ENCODE data around the gene NHS. TPM values are rescaled to one million over a fixed set of nuclear protein-coding genes. Genes with fewer than 3 reads are reported as not detected.

The NHS gene
- total RNA-seq, 1 experiment from 2014 or later, result 2.2 TPM

DNA sequence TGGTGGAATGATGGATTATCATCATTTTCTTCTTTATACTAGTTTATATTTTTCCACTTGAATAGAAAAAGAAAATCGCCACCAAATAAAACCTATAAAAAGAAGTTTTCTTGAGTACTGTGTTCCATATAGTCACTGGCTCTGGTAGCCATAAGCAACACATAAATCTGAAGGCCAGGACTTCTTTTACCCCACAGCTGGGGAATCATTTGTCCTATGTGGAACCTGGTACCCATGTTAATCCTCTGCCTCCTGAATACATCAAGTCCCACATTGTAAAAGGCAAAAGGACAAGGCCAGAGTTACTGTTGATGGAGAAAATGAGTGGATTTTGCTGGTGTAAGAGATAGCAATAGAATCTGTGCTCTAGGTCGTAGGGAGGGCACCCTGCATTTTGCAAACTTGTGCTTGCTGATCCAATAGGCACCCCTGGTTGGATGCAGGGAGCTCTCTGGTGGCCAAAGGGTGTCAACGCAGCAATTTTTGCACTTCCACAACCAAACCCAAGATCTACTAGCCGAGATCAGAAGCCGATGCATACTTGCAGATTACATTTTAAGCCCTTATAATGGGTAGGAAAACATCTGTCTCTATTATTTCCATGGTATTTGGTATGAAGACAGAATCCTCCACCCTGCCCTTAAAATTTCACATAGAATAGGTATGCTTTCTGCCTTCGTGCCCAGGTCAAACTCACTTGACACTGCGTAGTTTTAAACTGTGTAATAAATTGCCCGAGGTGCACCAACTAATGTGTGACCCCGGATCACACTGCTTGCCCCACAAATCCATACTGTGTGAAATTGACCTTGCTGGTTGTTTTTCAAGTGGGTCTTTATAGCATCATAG is 216.1 kb downstream of the NHS start:
- intact Hi-C loops (cut with micrococcal nuclease; ENCODE audit: unreplicated experiment), result loop anchor here (1.0 kb wide), 4 partner anchors 56 to 349 kb away; no protein-coding TSS in a partner anchor
- POLR2A ChIA-PET, result no interaction called here
- CTCF ChIA-PET, result interaction anchor here (0.6 to 1.1 kb wide), 4 partner anchors 9 to 508 kb away, joined by 3 to 7 read pairs (median 4); no protein-coding TSS in a partner anchor
- no peaks in the 10 kb centered on the region for H3K36me3 ChIP-seq (ENCODE audit: control insufficient read depth, insufficient read depth, low read length)
- no peaks in the 10 kb centered on the region; the same call in 1 of the 2 replicates for H3K27me3 ChIP-seq (replicated peaks; ENCODE audit: control insufficient read depth, insufficient read depth, low read length)
- no TSS peak for BruUV-seq (replicated peaks)
- no peaks in the 10 kb centered on the region for H3K9me3 Mint-ChIP-seq (ENCODE audit: unreplicated experiment)
- H3K27me3 Mint-ChIP-seq (ENCODE audit: insufficient read depth, unreplicated experiment), result no peaks in the 10 kb centered on the region
- peaks cover 8% of the 10 kb centered on the region for H3K4me1 Mint-ChIP-seq (ENCODE audit: low read depth, unreplicated experiment)
- peaks cover 5% of the 10 kb centered on the region for H3K36me3 Mint-ChIP-seq (ENCODE audit: insufficient read depth, unreplicated experiment)
- no peak overlapping the region for H3K27ac Mint-ChIP-seq (ENCODE audit: unreplicated experiment)
- H3K9me3 ChIP-seq, result no peaks in the 10 kb centered on the region
- peaks cover 10% of the 10 kb centered on the region for H3K4me1 ChIP-seq
- H3K4me3 ChIP-seq (ENCODE audit: low read depth, low read length), result no peak overlapping the region
- H3K4me3 Mint-ChIP-seq (ENCODE audit: unreplicated experiment), result no peak overlapping the region
- peak; percentile 46 to 50 for DNase-seq
- TF ChIP-seq, protein P1, sequence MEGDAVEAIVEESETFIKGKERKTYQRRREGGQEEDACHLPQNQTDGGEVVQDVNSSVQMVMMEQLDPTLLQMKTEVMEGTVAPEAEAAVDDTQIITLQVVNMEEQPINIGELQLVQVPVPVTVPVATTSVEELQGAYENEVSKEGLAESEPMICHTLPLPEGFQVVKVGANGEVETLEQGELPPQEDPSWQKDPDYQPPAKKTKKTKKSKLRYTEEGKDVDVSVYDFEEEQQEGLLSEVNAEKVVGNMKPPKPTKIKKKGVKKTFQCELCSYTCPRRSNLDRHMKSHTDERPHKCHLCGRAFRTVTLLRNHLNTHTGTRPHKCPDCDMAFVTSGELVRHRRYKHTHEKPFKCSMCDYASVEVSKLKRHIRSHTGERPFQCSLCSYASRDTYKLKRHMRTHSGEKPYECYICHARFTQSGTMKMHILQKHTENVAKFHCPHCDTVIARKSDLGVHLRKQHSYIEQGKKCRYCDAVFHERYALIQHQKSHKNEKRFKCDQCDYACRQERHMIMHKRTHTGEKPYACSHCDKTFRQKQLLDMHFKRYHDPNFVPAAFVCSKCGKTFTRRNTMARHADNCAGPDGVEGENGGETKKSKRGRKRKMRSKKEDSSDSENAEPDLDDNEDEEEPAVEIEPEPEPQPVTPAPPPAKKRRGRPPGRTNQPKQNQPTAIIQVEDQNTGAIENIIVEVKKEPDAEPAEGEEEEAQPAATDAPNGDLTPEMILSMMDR (IDR thresholded peaks at IDR 0.05; ENCODE audit: insufficient read depth in 1 of 2, low read depth in 1 of 2, low read length in 1 of 2, severe bottlenecking in 1 of 2, unreplicated experiment in 1 of 2), result peak; percentile 39 to 75

DNA sequence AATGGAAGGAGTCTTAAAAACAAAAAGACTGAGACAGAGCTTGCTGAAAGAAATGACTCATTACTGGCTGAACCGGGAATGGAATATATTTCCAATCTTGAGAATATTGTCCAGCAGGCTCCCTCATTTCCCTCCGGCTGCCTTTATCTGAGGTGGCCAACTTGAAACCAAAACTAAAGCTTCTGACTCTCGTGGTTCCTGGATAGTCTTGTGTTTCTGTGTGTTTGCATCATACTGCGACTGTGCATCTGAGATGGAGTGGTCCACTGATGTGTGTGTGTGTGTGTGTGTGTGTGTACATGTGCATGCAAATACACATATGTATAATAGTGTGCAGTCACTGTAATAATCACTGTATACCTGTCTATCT is 216.7 kb downstream of the NHS start:
- peaks cover 13% of the 10 kb centered on the region for H3K4me1 Mint-ChIP-seq (ENCODE audit: low read depth, unreplicated experiment)
- no TSS peak for BruUV-seq (replicated peaks)
- H3K9me3 Mint-ChIP-seq (ENCODE audit: unreplicated experiment), result no peaks in the 10 kb centered on the region
- H3K27me3 ChIP-seq (replicated peaks; ENCODE audit: control insufficient read depth, insufficient read depth, low read length), result no peaks in the 10 kb centered on the region; the same call in 1 of the 2 replicates
- no peaks in the 10 kb centered on the region for H3K9me3 ChIP-seq
- intact Hi-C loops (cut with micrococcal nuclease; ENCODE audit: unreplicated experiment), result loop anchor here (1.0 kb wide), 4 partner anchors 56 to 349 kb away; no protein-coding TSS in a partner anchor
- no peak overlapping the region for H3K27ac Mint-ChIP-seq (ENCODE audit: unreplicated experiment)
- H3K27me3 Mint-ChIP-seq (ENCODE audit: insufficient read depth, unreplicated experiment), result no peaks in the 10 kb centered on the region
- POLR2A ChIA-PET, result no interaction called here
- H3K4me3 ChIP-seq (ENCODE audit: low read depth, low read length), result no peak overlapping the region
- H3K36me3 ChIP-seq (ENCODE audit: control insufficient read depth, insufficient read depth, low read length), result no peaks in the 10 kb centered on the region
- CTCF ChIA-PET, result interaction anchor here (0.6 to 1.0 kb wide), 3 partner anchors 10 to 509 kb away, joined by 3 to 4 read pairs (median 3); no protein-coding TSS in a partner anchor
- peaks cover 10% of the 10 kb centered on the region for H3K4me1 ChIP-seq
- TF ChIP-seq, protein P1 (IDR thresholded peaks at IDR 0.05; ENCODE audit: insufficient read depth in 1 of 2, low read depth in 1 of 2, low read length in 1 of 2, severe bottlenecking in 1 of 2, unreplicated experiment in 1 of 2), result no peak
- peaks cover 5% of the 10 kb centered on the region for H3K36me3 Mint-ChIP-seq (ENCODE audit: insufficient read depth, unreplicated experiment)
- DNase-seq, result no peak
- no peak overlapping the region for H3K4me3 Mint-ChIP-seq (ENCODE audit: unreplicated experiment)

DNA sequence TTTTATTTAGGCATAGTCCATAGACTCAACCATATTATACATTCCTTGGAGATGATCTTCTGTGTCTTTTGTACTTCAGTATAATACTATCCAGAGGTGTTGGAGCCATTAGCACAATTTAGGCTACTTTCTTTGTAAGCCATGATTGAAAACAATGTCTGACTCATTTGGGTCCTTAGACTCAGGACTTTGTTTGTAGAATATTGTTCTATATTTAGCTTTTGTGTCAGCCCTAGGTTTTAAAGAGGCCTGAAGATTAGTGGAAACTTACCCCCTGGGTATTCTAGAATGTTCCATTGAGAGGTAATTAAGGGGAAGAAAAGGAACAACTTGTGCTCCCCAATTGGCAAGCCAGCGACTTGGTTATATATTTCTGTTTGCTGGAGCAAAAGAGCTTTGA is 217.1 kb downstream of the NHS start:
- intact Hi-C loops (cut with micrococcal nuclease; ENCODE audit: unreplicated experiment), result no loop called here
- H3K4me1 ChIP-seq, result peaks cover 10% of the 10 kb centered on the region

More for the DNA sequence above, 217.1 kb downstream of the NHS start:
- TF ChIP-seq, protein P1 (IDR thresholded peaks at IDR 0.05; ENCODE audit: insufficient read depth in 1 of 2, low read depth in 1 of 2, low read length in 1 of 2, severe bottlenecking in 1 of 2, unreplicated experiment in 1 of 2), result no peak
- H3K4me3 Mint-ChIP-seq (ENCODE audit: unreplicated experiment), result no peak overlapping the region
- no peaks in the 10 kb centered on the region for H3K36me3 ChIP-seq (ENCODE audit: control insufficient read depth, insufficient read depth, low read length)
- no peaks in the 10 kb centered on the region; the same call in 1 of the 2 replicates for H3K27me3 ChIP-seq (replicated peaks; ENCODE audit: control insufficient read depth, insufficient read depth, low read length)
- no TSS peak for BruUV-seq (replicated peaks)
- no peaks in the 10 kb centered on the region for H3K9me3 ChIP-seq
- no peaks in the 10 kb centered on the region for H3K27me3 Mint-ChIP-seq (ENCODE audit: insufficient read depth, unreplicated experiment)
- H3K4me3 ChIP-seq (ENCODE audit: low read depth, low read length), result no peak overlapping the region
- peaks cover 13% of the 10 kb centered on the region for H3K4me1 Mint-ChIP-seq (ENCODE audit: low read depth, unreplicated experiment)
- CTCF ChIA-PET, result interaction anchor here (0.6 to 1.0 kb wide), 2 partner anchors 350 to 509 kb away, joined by 3 to 4 read pairs; no protein-coding TSS in a partner anchor
- no peaks in the 10 kb centered on the region for H3K9me3 Mint-ChIP-seq (ENCODE audit: unreplicated experiment)
- POLR2A ChIA-PET, result no interaction called here
- DNase-seq, result no peak
- H3K27ac Mint-ChIP-seq (ENCODE audit: unreplicated experiment), result no peak overlapping the region
- peaks cover 5% of the 10 kb centered on the region for H3K36me3 Mint-ChIP-seq (ENCODE audit: insufficient read depth, unreplicated experiment)

All from Caco-2 (cell line).